GM19468 (cell line): ENCODE data around the gene GTF2H2.
"Not testable (repeated sequence)": the region's sequence is repeated elsewhere in the genome, so short reads cannot be mapped to it uniquely, and the experiment has no call there.

Source experiments
- ATAC-seq: cut with Tn5 transposase; IDR thresholded peaks from one replicate; pipeline ENCODE4 v1.9.1; 2021; ENCODE audit warnings: mild to moderate bottlenecking, moderate library complexity, moderate number of reproducible peaks; ENCODE audit not compliant: unreplicated experiment; ENCODE audit errors: extremely low read depth

Gene GTF2H2

GRCh38 chr5:71014176-71014575 lies 53.3 kb downstream of the GTF2H2 start:
- ATAC-seq: no peak

- no peak for ATAC-seq
These were observed 53.9 kb downstream of the GTF2H2 start for GRCh38 chr5:71013575-71013974.

GRCh38 chr5:71011194-71011792 lies 56.2 kb downstream of the GTF2H2 start:
- ATAC-seq: no peak

- not testable (repeated sequence) for ATAC-seq
These were observed 60.5 kb downstream of the GTF2H2 start for GRCh38 chr5:71006983-71007382.
